GM19328 (cell line): ENCODE data around the gene C2orf80.
"Not testable (repeated sequence)": the region's sequence is repeated elsewhere in the genome, so short reads cannot be mapped to it uniquely, and the experiment has no call there.

ENCODE experiments used
- ATAC-seq: cut with Tn5 transposase; IDR thresholded peaks from one replicate; pipeline ENCODE4 v1.9.1; 2021; ENCODE audit warnings: mild to moderate bottlenecking, moderate library complexity; ENCODE audit not compliant: unreplicated experiment

The C2orf80 gene

GRCh38 chr2:208135794-208136715 is 53.8 kb downstream of the C2orf80 start:
- no peak for ATAC-seq

GRCh38 chr2:208134928-208135586 is 54.8 kb downstream of the C2orf80 start:
- ATAC-seq = no peak

GRCh38 chr2:208130712-208131110 is 59.1 kb downstream of the C2orf80 start:
- no peak for ATAC-seq

- ATAC-seq = no peak
Measured at GRCh38 chr2:208129744-208130711, 59.8 kb downstream of the C2orf80 start, which contains the start of gene CRYGC. TSS of gene CRYGC (minus strand) at chr2:208129828. CDS start at chr2:208129792, 36 bp downstream.

GRCh38 chr2:208128136-208128535 is 61.7 kb downstream of the C2orf80 start:
- no peak for ATAC-seq

GRCh38 chr2:208127090-208127489 is 62.7 kb downstream of the C2orf80 start:
- ATAC-seq = no peak

DNA sequence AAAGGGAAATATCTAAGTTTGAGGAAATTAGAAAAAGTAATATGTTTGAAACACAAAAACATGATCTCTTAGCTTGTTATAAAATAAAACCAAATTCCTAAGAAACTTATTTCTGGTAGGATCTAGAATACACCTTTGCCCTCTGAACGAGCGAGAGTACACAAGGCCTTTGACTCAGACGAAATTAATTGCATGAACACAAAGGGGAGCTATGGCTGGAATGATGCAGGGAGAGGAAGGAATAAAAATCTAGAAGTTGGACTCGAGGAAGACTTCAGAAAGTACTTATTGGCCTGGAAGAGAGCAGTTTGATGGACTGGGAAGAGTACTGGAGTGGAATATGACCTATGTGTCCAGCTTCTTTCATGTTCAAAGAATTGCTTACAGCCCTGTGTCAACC is 64.6 kb downstream of the C2orf80 start:
- no peak for ATAC-seq

- not testable (repeated sequence) for ATAC-seq
Measured at GRCh38 chr2:208124013-208124715, 65.7 kb downstream of the C2orf80 start, which contains the start of gene CRYGD. TSS of gene CRYGD (minus strand) at chr2:208124524. CDS start at chr2:208124473, 51 bp downstream.

- no peak for ATAC-seq
Measured at GRCh38 chr2:208122248-208122647, 67.6 kb downstream of the C2orf80 start.

GRCh38 chr2:208118918-208119317 is 70.9 kb downstream of the C2orf80 start:
- ATAC-seq = no peak

- not testable (repeated sequence) for ATAC-seq
Measured at GRCh38 chr2:208117390-208117789, 72.4 kb downstream of the C2orf80 start.
